GM19193 (cell line): ENCODE measurements around the gene CDRT15L2.
"Not testable (repeated sequence)": the region's sequence is repeated elsewhere in the genome, so short reads cannot be mapped to it uniquely, and the experiment has no call there.

Experiments
- POLR2A ChIP-seq: IDR thresholded peaks from 4 replicates; pipeline ENCODE4 v1.6.1; 2011; ENCODE audit not compliant: insufficient read depth, insufficient read length; ENCODE audit errors: extremely low read depth

Gene CDRT15L2

GRCh38 chr17:20579424-20579823 is at the start of gene CDRT15L2:
CDRT15L2 (plus strand) TSS chr17:20579724; CDS start chr17:20579744, 20 bp downstream.
- not testable (repeated sequence) for TF ChIP-seq POLR2A

- no peak for TF ChIP-seq POLR2A
These were observed 16.9 kb upstream of the CDRT15L2 start for GRCh38 chr17:20562587-20562986.

DNA sequence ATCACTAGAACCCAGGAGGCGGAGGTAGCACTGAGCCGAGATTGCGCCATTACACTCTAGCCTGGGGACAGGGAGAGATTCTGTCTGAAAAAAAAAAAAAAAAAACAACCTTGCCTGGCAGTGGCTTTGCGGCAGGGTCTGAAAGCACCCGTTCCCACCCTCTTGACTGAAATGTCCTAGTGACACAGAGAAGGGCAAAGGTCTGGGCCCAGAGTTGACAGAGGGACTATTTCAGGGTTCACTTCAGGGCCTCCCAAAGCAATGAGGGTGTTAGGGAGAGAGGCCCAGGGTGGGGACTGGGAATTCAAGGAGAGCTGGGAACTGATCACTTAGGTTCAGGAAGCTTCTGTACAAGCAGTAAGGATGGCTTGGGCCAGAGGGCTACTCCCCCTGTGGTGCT is 13.8 kb upstream of the CDRT15L2 start:
- TF ChIP-seq POLR2A: no peak

- no peak for TF ChIP-seq POLR2A
These were observed 31.8 kb downstream of the CDRT15L2 start for GRCh38 chr17:20611309-20611708.

DNA sequence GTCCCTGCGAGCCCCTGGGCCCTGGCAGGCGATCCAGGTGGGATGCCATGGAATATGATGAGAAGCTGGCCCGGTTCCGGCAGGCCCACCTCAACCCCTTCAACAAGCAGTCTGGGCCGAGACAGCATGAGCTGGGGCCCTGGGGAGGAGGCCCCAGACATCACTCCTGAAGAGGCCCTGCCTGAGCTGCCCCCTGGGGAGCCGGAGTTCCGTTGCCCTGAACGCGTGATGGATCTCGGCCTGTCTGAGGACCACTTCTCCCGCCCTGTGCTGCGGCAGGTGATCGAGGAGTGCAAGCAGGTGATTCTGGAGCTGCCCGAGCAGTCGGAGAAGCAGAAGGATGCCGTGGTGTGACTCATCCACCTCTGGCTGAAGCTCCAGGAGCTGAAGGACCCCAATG is 33.1 kb downstream of the CDRT15L2 start:
- no peak for TF ChIP-seq POLR2A

DNA sequence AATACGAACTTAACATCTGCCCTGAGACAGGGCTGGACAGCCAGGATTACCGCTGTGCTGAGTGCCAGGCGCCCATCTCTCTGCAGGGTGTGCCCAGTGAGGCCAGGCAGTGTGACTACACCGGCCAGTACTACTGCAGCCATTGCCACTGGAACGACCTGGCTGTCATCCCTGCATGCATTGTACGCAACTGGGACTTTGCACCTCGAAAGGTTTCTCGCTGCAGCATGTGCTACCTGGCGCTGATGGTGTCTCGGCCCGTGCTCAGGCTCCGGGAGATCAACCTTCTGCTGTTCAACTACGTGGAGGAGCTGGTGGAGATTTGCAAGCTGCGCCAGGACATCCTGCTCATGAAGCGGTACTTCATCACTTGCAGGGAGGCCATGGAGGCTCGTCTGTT is 33.7 kb downstream of the CDRT15L2 start:
- no peak for TF ChIP-seq POLR2A

GRCh38 chr17:20613905-20614304 is 34.4 kb downstream of the CDRT15L2 start:
- no peak for TF ChIP-seq POLR2A
